H1 (cell line): Measurements from ENCODE around the gene CAP2. TPM values are rescaled to one million over a fixed set of nuclear protein-coding genes. Genes with fewer than 3 reads are reported as not detected.
A peak's percentile ranks its signal among the peaks of the same experiment; 100 is the strongest.

Experiments used
- CTCF ChIA-PET: fragments of 300-600 bp; sonication (Branson Sonifier 250); formaldehyde crosslinking; loops from one replicate; lab custom pipeline; 2021; ENCODE audit not compliant: partially characterized antibody; lab: Charles Lee
- POLR2A ChIA-PET: fragments of 300-600 bp; sonication (Branson Sonifier 250); formaldehyde crosslinking; loops from one replicate; lab custom pipeline; 2021; ENCODE audit warnings: inconsistent platforms; ENCODE audit not compliant: partially characterized antibody; lab: Charles Lee
- DNase-seq, 2 experiments: peaks; one replicate each; pipeline versions ENCODE4 v3.0.0 to v3.0.0-alpha.2; 2010 to 2022; ENCODE audit warnings: low spot score in 2 of 2, low read depth in 1 of 2, mixed read lengths in 1 of 2
- FAIRE-seq: peaks from 2 replicates; lab custom pipeline; 2011; peaks lifted over from hg19 to GRCh38; lab: Jason Lieb, UNC
- H2AFZ ChIP-seq: 2 replicates; pipeline ENCODE4 v1.8.1; 2012; ENCODE audit warnings: low read length, inconsistent platforms
- H2AK5ac ChIP-seq: 2 replicates; pipeline ENCODE4 v1.6.1; 2013; ENCODE audit warnings: low read depth, low read length
- H2BK120ac ChIP-seq: replicated peaks from 2 replicates; pipeline ENCODE3; 2013; ENCODE audit warnings: low read depth, low read length, inconsistent platforms
- H2BK12ac ChIP-seq: 2 replicates; pipeline ENCODE4 v1.6.1; 2013; ENCODE audit warnings: low read depth, low read length
- H2BK15ac ChIP-seq: 2 replicates; pipeline ENCODE4 v1.6.1; 2013; ENCODE audit warnings: low read length
- H2BK20ac ChIP-seq: 2 replicates; pipeline ENCODE4 v1.6.1; 2013; ENCODE audit warnings: low read length
- H2BK5ac ChIP-seq: 2 replicates; pipeline ENCODE4 v1.6.1; 2013; ENCODE audit warnings: low read depth, low read length
- H3K14ac ChIP-seq: 2 replicates; pipeline ENCODE4 v1.6.1; 2013; ENCODE audit warnings: inconsistent platforms; ENCODE audit not compliant: insufficient read length
- H3K18ac ChIP-seq: 2 replicates; pipeline ENCODE4 v1.6.1; 2013; ENCODE audit warnings: low read length; ENCODE audit errors: extremely low read depth
- H3K23ac ChIP-seq: 2 replicates; pipeline ENCODE4 v1.6.1; 2013; ENCODE audit warnings: inconsistent platforms; ENCODE audit not compliant: insufficient read length
- H3K23me2 ChIP-seq: 2 replicates; pipeline ENCODE4 v1.6.1; 2013; ENCODE audit warnings: low read depth, low read length
- H3K27ac ChIP-seq: 2 replicates; pipeline ENCODE4 v1.6.1; 2011; ENCODE audit warnings: low read depth, low read length, inconsistent platforms
- H3K27me3 ChIP-seq, 4 experiments: replicated peaks in 1 of 4; 1 replicate in 1 of 4; 2 replicates in 3 of 4; pipeline versions ENCODE4 v1.6.1 to v1.8.1; 2011 to 2013; ENCODE audit warnings: low read length in 3 of 4, mild to moderate bottlenecking in 3 of 4, inconsistent platforms in 2 of 4, mixed read lengths in 2 of 4, moderate library complexity in 1 of 4; ENCODE audit not compliant: control insufficient read depth in 3 of 4, insufficient read depth in 3 of 4; ENCODE audit errors: extremely low read depth in 1 of 4
- H3K36me3 ChIP-seq, 4 experiments: 2 replicates each; pipeline versions ENCODE4 v1.6.1 to v1.8.1; 2011 to 2013; ENCODE audit warnings: mild to moderate bottlenecking in 4 of 4, low read length in 3 of 4, moderate library complexity in 2 of 4, control low read depth in 1 of 4, inconsistent platforms in 1 of 4; ENCODE audit not compliant: insufficient read depth in 4 of 4, control insufficient read depth in 2 of 4
- H3K4ac ChIP-seq: replicated peaks from 2 replicates; pipeline ENCODE3; 2013; ENCODE audit warnings: low read length, low read depth, mixed read lengths, inconsistent platforms; ENCODE audit not compliant: insufficient read length
- H3K4me1 ChIP-seq, 4 experiments: replicated peaks in 1 of 4; 1 replicate in 1 of 4; 2 replicates in 3 of 4; pipeline versions ENCODE4 v1.6.1 to v1.8.1; 2011 to 2013; ENCODE audit warnings: low read length in 3 of 4, inconsistent platforms in 2 of 4, mixed read lengths in 1 of 4; ENCODE audit not compliant: insufficient read depth in 4 of 4, control insufficient read depth in 3 of 4
- H3K4me2 ChIP-seq, 2 experiments: 2 replicates each; pipeline versions ENCODE4 v1.6.1 to v1.8.1; 2011 to 2013; ENCODE audit warnings: low read depth in 2 of 2, low read length in 2 of 2, control low read depth in 1 of 2, inconsistent platforms in 1 of 2, mild to moderate bottlenecking in 1 of 2; ENCODE audit not compliant: insufficient read depth in 1 of 2
- H3K4me3 ChIP-seq, 4 experiments: fragments of 200-600, 300-600 bp in 1 of 4; sonication (generic), shearing (Covaris generic), sonication (Bioruptor Twin) in 1 of 4; 2 replicates each; pipeline versions ENCODE4 v1.5.1 to v1.8.1; 2011 to 2016; ENCODE audit warnings: low read length in 4 of 4, low read depth in 3 of 4, control low read depth in 2 of 4, inconsistent platforms in 2 of 4, mild to moderate bottlenecking in 2 of 4, mixed read lengths in 1 of 4, moderate library complexity in 1 of 4; ENCODE audit not compliant: insufficient read depth in 2 of 4; ENCODE audit errors: extremely low read depth in 1 of 4
- H3K56ac ChIP-seq: replicated peaks from 2 replicates; pipeline ENCODE3; 2013; ENCODE audit warnings: low read depth, mild to moderate bottlenecking, mixed read lengths, low read length, inconsistent platforms; ENCODE audit not compliant: insufficient read length
- H3K79me1 ChIP-seq: 2 replicates; pipeline ENCODE4 v1.6.1; 2013; ENCODE audit warnings: low read depth, low read length, control low read depth
- H3K79me2 ChIP-seq, 2 experiments: 2 replicates each; pipeline versions ENCODE4 v1.6.1 to v1.8.1; 2012 to 2013; ENCODE audit warnings: low read length in 2 of 2, mild to moderate bottlenecking in 2 of 2, inconsistent platforms in 1 of 2; ENCODE audit not compliant: insufficient read depth in 2 of 2, control insufficient read depth in 1 of 2
- H3K9ac ChIP-seq, 4 experiments: replicated peaks in 1 of 4; 1 replicate in 1 of 4; 2 replicates in 3 of 4; pipeline versions ENCODE4 v1.6.1 to v1.8.1; 2011 to 2013; ENCODE audit warnings: low read depth in 3 of 4, low read length in 3 of 4, control low read depth in 2 of 4, mild to moderate bottlenecking in 2 of 4, moderate library complexity in 2 of 4, inconsistent platforms in 1 of 4; ENCODE audit errors: extremely low read depth in 1 of 4
- H3K9me3 ChIP-seq, 2 experiments: 2 replicates each; pipeline versions ENCODE4 v1.6.1 to v1.8.1; 2012 to 2013; ENCODE audit warnings: mild to moderate bottlenecking in 2 of 2, moderate library complexity in 2 of 2, control low read depth in 1 of 2, inconsistent platforms in 1 of 2, low read depth in 1 of 2, low read length in 1 of 2, mixed read lengths in 1 of 2; ENCODE audit not compliant: insufficient read depth in 2 of 2
- H4K20me1 ChIP-seq, 2 experiments: replicated peaks in 1 of 2; 2 replicates each; pipeline versions ENCODE3 to v1.8.1; 2011 to 2013; ENCODE audit warnings: inconsistent platforms in 2 of 2, low read length in 2 of 2, mild to moderate bottlenecking in 1 of 2; ENCODE audit not compliant: insufficient read depth in 2 of 2, control insufficient read depth in 1 of 2
- H4K5ac ChIP-seq: 2 replicates; pipeline ENCODE4 v1.6.1; 2013; ENCODE audit warnings: low read length, low read depth, mixed read lengths, inconsistent platforms; ENCODE audit not compliant: insufficient read length
- H4K8ac ChIP-seq: 2 replicates; pipeline ENCODE4 v1.8.0; 2013; ENCODE audit warnings: mild to moderate bottlenecking, moderate library complexity, low read length, inconsistent platforms; ENCODE audit not compliant: insufficient read depth; ENCODE audit errors: extremely low read depth
- H4K91ac ChIP-seq: replicated peaks from 2 replicates; pipeline ENCODE3; 2013; ENCODE audit warnings: low read length, mixed read lengths, inconsistent platforms; ENCODE audit not compliant: insufficient read length
- RNF2 ChIP-seq: fragments of 200-900, 300-1000 bp; sonication (generic); IDR thresholded peaks from 2 replicates; pipeline ENCODE4 v1.7.1; 2016; ENCODE audit warnings: borderline replicate concordance, low read depth, mild to moderate bottlenecking, antibody characterized with exemption, low read length; ENCODE audit not compliant: poor library complexity, severe bottlenecking; ENCODE audit errors: missing control alignments
- WGBS, 2 experiments: shearing (Covaris generic) in 1 of 2; methylation state at CpG; one replicate each; pipeline versions ENCODE4 v1.1.6 to v1.1.7; 2013 to 2015; ENCODE audit warnings: low lambda C conversion rate in 2 of 2, mixed read lengths in 2 of 2, inconsistent platforms in 1 of 2, low coverage in 1 of 2, missing lambda C conversion rate in 1 of 2; ENCODE audit not compliant: insufficient replicate concordance in 2 of 2, insufficient coverage in 1 of 2, insufficient read length in 1 of 2; ENCODE audit errors: extremely low coverage in 1 of 2, missing lambda C conversion rate in 1 of 2; 5-methylcytosine and 5-hydroxymethylcytosine counted together
- polyA plus RNA-seq, 7 experiments: library from polyadenylated mRNA; depleted of rRNA in 3 of 7; stranded (reverse) in 5 of 7; unstranded in 2 of 7; fragments of >200 nt in 5 of 7; fragments of 200-250 nt in 2 of 7; gene quantifications; 1 replicate in 5 of 7; 2 replicates in 1 of 7; 4 replicates in 1 of 7; pipeline versions ENCODE4 v1.2.1 to v1.2.3, GENCODE V29; 2011 to 2013; ENCODE audit warnings: missing spikeins in 2 of 7, mixed read lengths in 2 of 7
- total RNA-seq: library from RNA; stranded (reverse); fragmentation: NEBNext Ultra II Directional; extraction: Animal tissue kit (Norgen Biotek cat#: 25700); gene quantifications from 2 replicates; pipeline ENCODE4 v1.2.1, GENCODE V29; 2021

Gene CAP2
- total and polyA plus RNA-seq, 2 of the 8 experiments (the other 6 are each of a cell fraction or from before 2014, with no cell fraction given): 7.2 to 10.0 TPM

DNA sequence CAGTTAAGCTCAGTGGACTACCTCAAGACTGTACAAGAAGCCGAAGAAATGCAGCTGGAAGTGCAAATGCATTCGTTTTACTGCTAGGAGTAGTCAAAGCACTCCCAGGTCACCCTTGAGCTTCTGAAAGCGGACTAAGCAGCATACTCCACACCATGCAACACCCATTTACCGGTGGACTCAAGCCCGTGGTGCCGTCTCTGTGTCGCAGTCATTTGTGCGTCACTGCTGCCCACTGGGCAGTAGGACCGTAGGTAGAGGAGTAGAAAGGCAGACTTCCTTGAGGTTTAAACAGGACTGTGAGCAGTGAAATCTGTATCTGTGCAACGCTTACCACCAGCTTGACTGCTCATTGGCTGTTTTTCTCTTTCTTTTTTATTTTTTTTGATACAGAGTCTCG, 117.7 kb downstream of the CAP2 start:
- no peak for TF ChIP-seq RNF2
- Histone ChIP-seq H2BK120ac (no peak overlapping the region), H3K9me3 (no peaks in the 10 kb centered on the region), H3K9ac (no peak overlapping the region), H2AK5ac (no peak overlapping the region), H3K4ac (no peak overlapping the region), H4K8ac (no peak overlapping the region), H4K20me1 (no peaks in the 10 kb centered on the region), H2BK15ac (no peak overlapping the region), H3K23me2 (no peaks in the 10 kb centered on the region), H4K5ac (no peak overlapping the region), H4K91ac (no peak overlapping the region), H3K4me2 (no peak overlapping the region), H3K27ac (no peak overlapping the region), H3K27me3 (no peaks in the 10 kb centered on the region), H3K4me1 (no peaks in the 10 kb centered on the region), H3K56ac (no peak overlapping the region), H3K36me3 (no peaks in the 10 kb centered on the region), H2BK5ac (no peak overlapping the region), H3K79me1 (no peaks in the 10 kb centered on the region), H3K23ac (no peak overlapping the region), H2BK20ac (no peak overlapping the region), H2AFZ (no peak overlapping the region), H3K4me3 (no peak overlapping the region), H3K14ac (no peak overlapping the region), H3K79me2 (no peaks in the 10 kb centered on the region), H3K18ac (no peak overlapping the region), H2BK12ac (no peak overlapping the region)
- FAIRE-seq (no peak), DNase-seq (peak in 1 of 2 experiments; percentile 29)
- CTCF ChIA-PET: interaction anchor here (0.6 to 6.0 kb wide), 3 partner anchors 7 to 25 kb away, joined by 3 to 33 read pairs (median 3); no protein-coding TSS in a partner anchor
- POLR2A ChIA-PET: no interaction called here
- WGBS, 2 experiments: 90% methylated on average over 11 of the region's 11 CpGs; no CpG with 5 or more reads in 1 of the 2 experiments
